Bone marrow (tissue), 2 donors: ENCODE data around the gene BRME1.

ENCODE experiments used
- DNase-seq, 2 donors: peaks; one replicate each; lab custom pipeline; 2025; lab: John Stamatoyannopoulos, UW

Gene BRME1

DNA sequence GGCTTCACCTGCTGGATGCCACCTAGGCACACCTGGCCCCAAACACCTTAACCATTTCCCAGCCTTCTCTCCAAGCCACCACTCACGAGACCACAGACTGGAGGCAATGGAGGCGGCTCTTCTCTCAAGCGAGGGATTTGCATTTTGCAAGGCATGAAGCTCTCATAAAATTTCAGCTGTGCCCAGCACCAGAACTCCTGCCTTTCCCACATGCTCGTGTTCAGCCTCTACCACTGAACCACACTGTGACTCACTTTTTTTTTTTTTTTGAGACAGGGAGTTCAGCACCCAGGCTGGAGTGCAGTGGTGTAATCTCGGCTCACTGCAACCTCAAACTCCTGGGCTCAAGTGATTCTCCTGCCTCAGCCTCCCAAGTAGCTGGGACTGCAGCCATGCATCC lies 18.4 kb downstream of the BRME1 start:
- DNase-seq, result no peak

DNA sequence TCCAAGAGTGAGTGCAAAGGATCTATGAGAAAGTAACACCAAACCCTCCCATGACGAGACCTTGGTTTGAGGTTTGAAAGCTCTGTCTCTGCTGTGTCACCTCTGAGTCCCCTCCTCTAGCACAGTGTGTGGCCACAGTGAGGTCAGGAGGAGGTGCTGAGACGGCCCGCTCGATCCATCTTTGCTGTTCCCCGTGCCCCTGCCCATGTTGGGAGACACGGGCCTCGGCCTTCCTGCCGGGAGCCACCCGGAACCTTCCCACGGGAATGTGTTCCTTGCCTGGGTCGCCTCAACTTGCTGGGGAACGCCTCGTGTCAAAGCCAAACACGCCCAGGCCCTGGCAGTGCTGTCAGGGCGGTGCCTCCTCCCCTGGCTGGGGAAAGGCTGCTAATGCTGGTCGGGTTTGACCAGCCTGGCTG lies 18.9 kb downstream of the BRME1 start:
- no peak for DNase-seq

DNA sequence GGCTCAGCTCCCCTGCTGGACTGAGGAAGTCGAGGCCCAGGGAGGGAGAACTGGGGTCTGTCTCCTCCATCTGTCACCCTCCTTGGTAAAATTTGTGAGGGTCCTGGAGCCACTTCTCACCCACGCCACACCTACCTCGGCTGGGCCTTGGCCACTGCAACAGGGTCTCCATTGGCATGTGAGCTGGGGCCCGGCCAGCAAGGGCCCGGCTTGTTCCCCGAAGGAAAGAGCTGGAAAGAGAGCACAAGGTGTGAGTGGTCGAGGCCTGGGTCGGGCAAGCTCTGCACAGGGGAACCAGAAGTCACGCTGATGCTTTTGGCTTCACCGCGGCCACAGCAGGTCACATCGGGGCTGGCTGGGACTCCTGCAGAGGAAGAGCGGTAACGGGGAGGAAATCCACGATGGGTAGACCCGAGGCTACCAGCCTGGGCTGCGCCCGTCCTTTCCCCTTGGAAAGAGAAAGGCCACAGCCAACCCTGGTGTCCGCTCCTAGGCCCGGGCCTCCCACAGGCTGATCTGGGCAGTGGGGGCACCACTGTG lies 20.0 kb downstream of the BRME1 start:
- no peak for DNase-seq

DNA sequence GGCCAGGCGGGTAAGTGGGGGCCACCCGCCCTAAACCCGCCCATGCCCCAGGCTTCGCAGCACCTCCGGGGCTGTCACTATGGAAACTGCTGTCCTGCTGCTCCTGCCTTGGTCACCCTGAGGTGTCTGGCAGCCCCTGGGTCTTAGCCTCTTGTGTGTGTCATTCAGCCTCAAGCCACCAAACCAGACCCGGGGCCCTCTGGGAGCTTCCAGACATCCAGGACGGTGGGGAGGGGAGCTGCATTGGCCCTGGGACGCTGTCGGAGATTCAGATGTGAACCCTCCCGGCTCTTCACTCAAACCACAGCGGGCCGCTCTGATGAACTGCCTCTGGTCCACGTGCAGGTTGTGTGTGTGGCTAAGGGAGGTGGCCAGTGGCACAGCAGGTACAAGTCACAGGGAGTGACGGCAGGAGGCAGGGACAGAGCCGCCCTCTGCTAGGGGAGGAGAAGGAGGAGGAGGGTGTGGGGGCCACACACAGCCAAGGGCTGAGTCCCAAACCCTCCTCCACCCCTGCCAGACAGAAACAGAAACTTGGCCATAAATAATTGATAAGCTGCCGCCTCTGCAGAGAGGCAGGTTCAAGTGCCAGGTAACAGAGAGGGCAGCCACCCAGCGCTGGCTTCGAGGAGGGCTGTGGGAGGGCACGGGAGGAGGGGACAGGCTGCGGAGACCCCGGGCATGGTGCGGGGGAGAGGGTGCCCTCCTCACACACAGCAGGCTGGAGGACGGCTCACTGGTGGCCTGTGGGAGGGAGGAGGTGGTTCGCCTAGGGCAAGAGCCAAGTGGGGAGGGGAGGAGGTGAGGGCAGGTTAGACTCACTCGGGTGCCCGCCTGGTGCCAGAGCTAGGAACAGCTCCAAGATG lies 21.0 kb downstream of the BRME1 start:
- DNase-seq, result no peak

DNA sequence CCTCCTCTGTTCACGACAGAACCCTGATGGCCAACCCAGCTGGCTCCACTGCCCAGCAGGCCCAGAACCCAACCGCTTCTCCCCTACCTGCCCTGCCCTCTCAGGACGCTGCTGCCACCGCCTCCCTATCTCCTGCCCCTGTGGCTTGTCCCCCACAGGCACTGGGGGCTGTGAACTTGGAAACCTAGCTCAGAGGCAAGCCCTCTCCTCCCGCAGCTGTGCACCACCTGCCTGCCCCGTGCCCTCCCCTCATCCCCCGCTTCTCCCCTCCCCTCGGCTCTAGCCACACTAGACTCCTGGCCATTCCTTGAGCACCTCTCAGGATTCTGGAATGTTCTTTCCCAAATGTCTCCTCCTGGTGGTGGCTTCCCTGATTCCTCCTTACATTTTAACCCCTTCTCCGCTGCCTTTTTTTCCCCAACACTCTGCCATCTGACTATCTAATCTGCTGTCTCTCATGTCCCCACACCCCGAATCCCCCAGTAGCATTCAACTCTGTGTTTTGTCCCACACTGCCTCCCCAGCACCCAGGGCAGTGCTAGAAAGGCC lies 22.3 kb downstream of the BRME1 start:
- DNase-seq, result no peak

DNA sequence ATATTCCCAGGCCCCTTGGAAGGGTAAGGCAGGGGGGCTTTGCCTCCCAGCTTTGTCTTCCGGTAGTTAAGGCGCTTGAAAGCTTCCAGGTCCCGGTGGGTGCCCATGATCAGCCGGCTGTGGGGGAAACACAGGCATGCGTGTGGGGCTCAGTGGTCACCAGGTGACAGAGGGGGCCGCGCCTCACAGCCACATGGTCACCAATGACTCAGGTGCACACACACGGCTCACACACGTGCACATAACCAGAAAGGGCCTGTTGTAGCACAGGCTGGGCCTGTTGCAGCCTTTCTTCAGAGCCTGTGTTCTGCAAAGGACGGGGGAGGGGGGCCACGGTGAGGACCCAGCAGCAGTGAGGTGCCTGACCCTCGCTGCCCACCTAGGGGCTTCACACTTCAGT lies 23.1 kb downstream of the BRME1 start:
- no peak for DNase-seq

DNA sequence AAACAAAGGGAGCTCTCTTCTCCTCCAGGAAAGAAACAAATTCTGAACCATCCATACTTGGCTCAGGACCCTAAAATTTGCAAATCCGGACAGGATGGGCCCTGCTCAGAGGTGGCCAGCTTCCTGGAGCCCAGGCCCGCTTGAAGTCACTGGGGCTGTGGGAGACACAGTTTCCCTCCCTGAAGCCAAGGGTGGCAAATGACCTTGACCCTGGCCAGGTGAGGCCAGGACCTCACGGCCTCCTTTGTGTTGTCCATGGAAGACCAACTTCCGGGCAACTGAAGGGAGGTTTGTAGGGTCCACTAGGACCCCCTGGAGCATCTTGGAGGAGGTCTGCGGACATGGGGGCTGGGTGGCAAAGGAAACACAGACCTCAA lies 23.5 kb downstream of the BRME1 start:
- DNase-seq, result no peak

DNA sequence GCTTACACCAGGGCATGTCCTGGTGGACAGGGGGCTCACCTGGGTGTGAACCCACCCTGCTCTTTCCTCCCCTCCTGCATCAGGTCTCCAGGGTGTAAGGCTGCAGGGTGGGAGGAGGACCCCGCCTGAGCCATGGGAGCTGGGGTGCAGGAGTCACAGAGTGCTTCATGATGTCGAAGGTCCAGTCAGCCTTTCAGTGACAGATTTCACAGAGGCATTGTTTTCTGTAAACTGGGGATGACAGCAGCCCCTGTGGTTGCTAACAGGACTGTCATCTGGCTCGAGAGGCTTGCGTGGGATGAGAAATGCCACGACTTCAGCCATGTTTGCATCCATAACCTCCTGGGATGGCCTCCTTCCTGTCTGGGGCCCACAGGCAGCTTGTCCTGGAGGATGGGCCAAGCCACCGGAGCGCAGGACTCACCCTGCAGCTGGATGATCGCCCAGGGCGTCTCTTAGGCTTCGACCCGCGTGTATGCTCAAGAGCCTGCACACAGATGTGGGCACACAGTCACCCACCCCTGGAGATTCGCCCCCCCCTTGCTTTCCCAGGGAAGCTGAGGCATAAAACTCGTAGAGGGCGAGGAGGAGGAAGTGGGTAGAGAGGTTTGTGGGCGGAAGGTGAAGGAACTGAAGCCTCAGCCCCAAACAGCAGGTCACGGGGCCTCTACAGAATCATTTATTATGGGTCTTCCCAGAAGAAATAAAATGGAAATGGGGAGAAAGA lies 24.1 kb downstream of the BRME1 start:
- peak; percentile 9 to 30 for DNase-seq

DNA sequence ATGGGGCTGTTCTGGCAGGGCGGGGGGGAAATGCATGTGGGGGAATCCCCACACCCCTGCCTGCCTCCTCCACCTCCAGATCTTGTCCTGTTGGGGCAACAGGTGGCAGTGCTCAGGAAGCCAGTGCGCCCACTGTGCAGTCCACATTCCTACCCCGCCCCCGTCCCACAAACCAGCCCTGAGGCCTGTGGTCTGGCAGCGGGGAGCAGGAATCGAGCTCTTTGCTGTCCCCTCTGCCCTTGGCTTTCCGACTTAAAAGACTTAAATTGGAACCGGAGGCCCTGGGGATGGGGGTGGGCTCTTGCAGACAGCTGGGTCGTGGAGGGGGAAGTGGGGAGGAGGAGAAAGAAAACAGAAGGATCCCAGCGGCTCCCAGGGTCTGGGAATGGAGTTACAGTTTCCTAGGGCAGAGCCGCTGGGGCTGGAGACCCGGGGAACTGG lies 24.6 kb downstream of the BRME1 start:
- no peak for DNase-seq

DNA sequence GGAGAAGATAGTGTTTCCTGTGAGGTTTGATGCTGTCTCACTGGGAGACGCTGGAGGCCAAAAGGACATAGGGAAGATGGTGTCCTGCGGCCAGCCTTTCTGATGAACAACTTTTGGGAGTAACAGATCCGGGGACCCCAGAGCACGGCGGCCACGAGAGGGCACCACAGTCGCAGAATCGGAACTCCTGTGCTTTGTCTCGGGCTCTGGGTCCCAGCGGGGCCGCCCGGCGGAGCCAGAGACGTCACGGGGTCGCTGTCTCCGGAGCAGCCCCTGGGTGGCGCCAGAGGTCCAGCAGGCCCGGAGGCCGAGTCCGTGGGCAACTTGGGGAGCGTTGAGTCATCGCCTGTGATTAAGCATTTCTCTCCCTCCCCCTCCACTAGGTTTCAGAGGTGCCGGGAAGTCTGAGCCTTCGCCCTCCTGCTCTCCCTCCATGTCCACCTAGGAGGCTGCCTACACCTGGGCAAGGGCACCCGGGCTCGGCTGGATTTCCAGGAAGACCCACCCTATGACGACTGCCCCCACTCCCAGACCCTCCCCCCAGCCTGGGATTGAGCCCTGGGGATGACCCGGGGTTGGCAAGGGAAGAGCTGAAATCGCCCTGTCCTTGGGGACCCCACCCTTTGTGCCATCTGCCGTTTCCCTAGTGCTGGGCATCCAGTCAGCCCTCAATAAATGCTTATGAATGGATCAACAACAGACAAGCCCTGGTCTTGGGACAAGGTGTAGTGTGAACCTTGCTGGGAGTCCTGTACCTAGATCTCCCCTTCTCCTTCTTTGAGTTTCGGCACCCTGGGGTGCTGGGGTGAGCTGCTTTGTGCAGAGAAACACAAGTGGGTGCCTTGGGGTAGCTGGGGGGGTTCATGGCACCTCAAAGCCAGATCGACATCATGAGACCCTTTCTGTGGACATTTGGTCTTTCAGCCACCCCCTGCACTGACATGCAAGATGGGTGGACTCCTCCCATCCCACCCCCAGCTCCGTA lies 25.6 kb downstream of the BRME1 start:
- peak; percentile 89 to 97 for DNase-seq

DNA sequence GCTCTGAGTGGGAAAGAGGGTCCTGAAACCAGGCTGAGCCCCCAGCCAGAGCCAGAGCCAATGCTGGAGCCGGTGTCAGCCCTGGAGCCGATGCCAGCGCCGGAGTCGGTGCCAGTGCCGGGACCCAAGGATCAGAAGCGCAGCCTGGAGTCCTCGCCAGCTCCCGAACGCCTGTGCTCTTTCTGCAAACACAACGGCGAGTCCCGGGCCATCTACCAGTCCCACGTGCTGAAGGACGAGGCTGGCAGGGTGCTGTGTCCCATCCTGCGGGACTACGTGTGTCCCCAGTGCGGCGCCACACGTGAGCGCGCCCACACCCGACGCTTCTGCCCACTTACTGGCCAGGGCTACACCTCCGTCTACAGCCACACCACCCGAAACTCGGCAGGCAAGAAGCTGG lies 28.6 kb downstream of the BRME1 start:
- DNase-seq, result no peak

DNA sequence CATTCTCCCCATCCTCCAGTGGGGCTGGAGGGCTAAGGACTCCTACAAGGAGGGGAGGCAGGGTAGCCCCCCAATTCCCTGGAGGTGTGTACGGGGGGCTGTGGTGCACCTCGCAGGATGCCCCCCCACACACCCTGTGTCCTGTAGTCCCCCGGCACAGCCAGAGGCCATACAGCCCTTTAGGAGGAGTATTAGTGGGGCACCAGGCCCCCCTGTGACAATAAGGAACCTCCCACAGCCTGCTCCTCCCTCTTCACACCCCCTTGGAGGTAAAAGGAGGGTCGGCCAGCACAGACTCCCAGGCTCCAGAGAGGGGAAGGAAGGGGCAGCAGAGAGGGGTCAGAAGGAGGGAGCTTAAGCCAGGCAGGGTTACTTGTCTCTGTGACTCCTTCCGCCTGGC lies 29.1 kb downstream of the BRME1 start, which contains the start of gene NANOS3:
Gene NANOS3, plus strand, starts transcription at position 301 of the 400 bp plus-strand sequence. CDS start 115 bp downstream, outside the sequence.
- no peak for DNase-seq

DNA sequence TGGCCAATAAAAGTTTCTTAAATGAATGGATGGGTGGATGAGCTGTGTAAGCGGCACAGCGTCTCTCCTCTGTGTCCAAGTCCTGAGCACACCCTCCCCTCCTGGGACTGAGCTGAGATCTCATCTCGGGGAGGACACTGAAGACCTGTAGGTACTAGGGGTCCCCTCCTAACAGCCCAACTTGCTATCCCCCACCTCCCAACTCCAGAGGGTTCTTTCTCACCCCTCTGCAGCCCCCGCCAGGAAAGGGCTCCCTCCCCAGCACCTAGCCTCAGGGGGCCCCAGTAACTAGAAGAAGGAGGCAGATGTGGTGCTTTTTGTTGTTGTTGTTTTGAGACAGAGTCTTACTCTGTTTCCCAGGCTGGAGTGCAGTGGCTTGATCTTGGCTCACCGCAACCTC lies 30.1 kb downstream of the BRME1 start:
- no peak for DNase-seq

DNA sequence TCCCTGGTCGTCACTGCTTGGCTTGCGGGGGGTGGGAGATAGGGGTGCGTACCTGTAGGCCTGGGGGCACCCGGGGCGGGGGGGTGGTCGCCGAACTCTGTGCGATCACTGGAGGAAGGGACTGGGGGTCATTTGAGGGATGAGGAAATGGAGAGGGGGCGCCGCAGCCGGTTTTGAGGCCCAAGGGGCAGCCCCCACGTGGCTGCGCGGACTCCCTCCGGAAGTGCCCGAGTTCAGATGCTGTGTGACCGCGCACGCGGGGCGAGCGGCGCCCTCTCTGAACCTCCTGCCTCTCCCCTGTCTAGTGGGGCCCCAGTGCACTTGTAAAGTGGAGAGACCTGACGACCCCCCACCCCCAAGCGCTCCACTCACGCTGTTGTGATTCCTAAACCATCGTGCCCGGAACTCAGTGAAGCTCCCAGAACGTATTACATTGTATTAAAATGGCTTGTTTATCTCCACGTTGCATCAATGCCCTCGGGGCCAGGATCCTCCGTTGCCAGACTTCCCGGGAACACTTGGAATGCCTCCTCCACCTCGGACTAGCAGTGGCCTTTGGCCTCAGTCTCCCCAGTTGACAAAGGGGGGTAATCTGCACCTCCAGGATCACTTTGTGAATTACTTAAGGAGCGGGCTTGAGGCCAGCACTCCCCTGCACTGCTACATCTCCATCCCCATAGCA lies 31.9 kb downstream of the BRME1 start:
- no peak for DNase-seq

DNA sequence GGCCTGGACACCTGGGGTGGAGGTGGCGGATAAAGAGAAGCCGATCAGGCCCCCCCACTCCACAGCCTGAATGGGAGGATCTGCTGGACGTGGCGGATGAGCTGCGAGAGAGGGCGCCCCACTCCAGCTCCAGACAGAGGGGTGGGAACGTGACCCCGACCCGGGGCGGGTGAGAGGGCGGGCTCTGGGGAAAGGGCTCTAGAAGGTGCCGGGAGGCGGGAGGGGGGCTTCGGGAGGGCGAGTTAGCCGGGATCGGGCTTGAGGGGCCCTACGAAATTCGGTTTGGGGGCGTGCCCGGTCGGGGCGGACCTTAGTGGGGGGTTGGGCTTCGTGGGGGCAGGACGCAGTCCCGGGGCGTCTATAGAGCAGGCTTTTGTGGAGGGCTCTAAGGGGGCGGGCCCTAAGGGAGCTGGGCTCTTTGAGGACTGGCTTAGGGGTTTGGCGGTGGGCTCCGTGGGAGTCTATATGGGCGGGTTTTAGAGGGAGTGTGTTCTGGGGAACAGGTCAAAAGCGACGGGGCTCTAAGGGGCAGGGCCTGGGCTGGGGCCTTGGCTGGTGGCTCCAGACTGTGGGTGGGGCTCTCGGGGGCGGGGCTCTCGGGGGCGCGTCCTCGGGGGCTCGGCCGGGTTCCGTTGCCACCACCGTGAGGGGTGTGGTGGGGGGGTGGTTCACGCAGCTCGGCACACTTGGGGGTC lies 33.1 kb downstream of the BRME1 start:
- DNase-seq, result peak; percentile 17 to 38

DNA sequence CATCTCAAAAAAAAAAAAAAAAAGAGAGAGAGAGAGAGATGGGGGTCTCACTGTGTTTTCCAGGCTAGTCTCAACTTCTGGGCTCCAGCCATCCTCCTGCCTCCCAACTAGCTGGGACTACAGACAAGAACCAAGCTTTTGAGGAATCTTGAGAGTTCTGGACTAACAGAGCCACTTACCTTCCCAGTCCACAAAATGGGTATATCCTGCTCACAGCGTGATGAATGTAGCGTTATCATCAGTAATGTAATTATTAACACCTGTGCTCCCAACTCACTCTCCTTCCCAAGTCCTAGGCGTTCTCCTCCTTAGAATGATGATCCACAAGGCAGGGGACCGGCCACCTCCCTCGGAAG lies 33.6 kb downstream of the BRME1 start:
- DNase-seq, result no peak

DNA sequence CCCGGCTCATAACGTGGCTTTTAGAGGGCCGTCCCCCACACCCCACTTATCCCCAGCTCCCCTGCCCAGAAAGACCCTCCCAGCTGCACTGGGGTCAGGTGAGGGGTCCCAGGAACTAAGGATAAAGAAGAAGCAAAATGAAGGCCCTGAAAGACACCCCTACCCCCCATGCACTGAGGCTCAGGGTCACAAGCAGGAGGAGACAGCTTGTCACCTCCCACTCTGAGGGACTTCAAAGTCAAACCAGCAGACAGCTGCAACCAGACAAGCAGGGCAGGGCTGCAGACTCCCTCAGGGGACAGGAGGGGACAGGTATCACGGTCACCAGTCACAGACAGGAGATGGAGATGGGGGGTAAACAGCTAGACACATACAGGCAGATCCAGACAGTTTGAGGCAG lies 35.0 kb downstream of the BRME1 start:
- DNase-seq, result no peak

DNA sequence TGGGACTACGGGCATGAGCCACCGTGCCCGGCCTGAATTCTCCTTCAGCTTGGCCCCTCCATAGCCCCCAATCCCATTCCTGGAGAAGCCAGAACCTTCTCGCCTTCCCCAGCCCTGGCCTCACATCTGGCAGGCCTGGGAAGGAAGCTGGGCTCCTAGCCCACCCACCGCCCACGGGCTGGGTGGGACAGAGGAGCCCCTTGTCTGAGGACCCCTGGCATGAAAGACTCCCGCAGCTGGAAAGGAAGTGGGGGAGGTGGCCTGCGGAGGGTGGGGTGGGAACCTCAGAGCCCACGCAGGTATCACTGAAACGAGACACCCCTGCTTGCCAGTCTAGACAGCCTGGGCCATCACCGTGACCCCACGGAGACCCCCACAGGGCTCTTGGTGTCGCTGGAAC lies 36.6 kb downstream of the BRME1 start:
- no peak for DNase-seq

DNA sequence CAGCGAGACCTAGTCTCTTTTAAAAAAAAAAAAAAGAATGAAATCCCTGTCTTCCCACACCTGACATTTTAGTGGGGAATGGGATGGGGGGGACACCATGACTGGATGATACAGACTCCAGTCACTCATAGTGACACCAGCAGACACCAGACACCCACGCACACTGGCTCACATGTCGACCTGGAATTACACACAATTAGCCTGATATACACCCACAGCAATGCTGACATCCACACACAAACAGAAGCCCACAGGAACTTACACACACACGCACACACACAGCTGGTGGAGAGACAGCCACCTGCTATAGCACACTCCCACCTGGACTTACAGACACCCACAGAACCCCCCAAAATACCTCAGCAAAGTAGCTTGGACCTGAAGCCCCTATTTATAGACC lies 37.3 kb downstream of the BRME1 start:
- DNase-seq, result no peak

DNA sequence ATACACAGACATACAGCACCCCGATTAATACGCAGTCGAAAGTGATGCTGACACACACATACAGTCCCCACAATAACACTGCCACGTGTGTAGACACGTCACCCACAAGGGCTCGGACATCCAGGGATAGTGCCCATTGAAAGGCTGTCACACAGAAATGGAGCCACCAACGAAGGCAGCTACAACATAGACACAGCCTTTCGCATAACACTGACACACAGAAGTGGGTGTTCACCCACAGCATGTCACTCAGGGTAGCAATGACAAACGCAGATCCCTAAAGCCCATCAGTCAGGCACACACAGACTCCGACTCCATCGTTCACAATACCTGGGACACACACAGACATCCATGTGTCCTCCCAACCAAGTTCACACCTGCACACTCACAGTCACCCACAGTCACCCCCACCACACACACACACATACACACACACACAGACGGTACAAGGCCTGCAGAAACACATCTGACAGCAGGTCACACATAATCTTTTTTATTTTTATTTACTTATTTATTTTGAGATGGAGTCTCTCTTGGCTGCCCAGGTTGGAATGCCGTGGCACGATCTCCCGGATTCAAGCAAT lies 39.4 kb downstream of the BRME1 start:
- DNase-seq, result no peak
